ENCODE results near the gene MAGEE1. TPM values are rescaled to one million over a fixed set of nuclear protein-coding genes. Genes with fewer than 3 reads are reported as not detected.

Gene MAGEE1
- 6.4 TPM for total RNA-seq

- Histone ChIP-seq H3K4me1 (ENCODE audit: insufficient read depth, low read length) (peaks cover 5% of the 10 kb centered on the region), H3K27me3 (ENCODE audit: insufficient read depth, low read length) (no peaks in the 10 kb centered on the region), H3K4me3 (ENCODE audit: low read length) (peak within 1 kb of the TSS; percentile 49), H3K9me3 (ENCODE audit: low read depth, low read length) (no peaks in the 10 kb centered on the region)
These were observed at the start of gene MAGEE1 for GRCh38 chrX:76427560-76428242. Gene MAGEE1, plus strand, starts transcription at chrX:76427710. Its CDS starts 221 bp downstream, at chrX:76427931.

GRCh38 chrX:76398970-76399369 lies 28.5 kb upstream of the MAGEE1 start:
- no peaks in the 10 kb centered on the region for H3K27me3 ChIP-seq (ENCODE audit: insufficient read depth, low read length)
- no peaks in the 10 kb centered on the region for H3K4me1 ChIP-seq (ENCODE audit: insufficient read depth, low read length)
- H3K9me3 ChIP-seq (ENCODE audit: low read depth, low read length) = no peaks in the 10 kb centered on the region
- no peak overlapping the region for H3K4me3 ChIP-seq (ENCODE audit: low read length)

GRCh38 chrX:76407795-76408194 lies 19.7 kb upstream of the MAGEE1 start:
- no peak overlapping the region for H3K4me3 ChIP-seq (ENCODE audit: low read length)
- no peaks in the 10 kb centered on the region for H3K9me3 ChIP-seq (ENCODE audit: low read depth, low read length)
- no peaks in the 10 kb centered on the region for H3K27me3 ChIP-seq (ENCODE audit: insufficient read depth, low read length)
- H3K4me1 ChIP-seq (ENCODE audit: insufficient read depth, low read length) = no peaks in the 10 kb centered on the region

DNA sequence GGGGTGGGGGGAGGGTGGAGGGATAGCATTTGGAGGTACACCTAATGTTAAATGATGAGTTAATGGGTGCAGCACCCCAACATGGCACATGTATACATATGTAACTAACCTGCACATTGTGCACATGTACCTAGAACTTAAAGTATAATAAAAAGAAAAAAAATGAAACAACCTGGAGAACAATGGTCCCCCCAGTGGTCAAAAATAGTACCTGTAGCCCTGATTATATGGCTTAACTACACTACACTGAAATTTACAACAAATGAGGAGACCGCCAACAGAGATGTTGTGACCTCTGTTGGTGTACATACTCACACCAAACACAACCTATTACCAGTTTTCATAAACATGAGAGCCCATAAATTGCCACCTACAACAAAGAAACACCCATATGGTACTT lies 7.3 kb upstream of the MAGEE1 start:
- Histone ChIP-seq H3K4me1 (ENCODE audit: insufficient read depth, low read length) (no peaks in the 10 kb centered on the region), H3K27me3 (ENCODE audit: insufficient read depth, low read length) (no peaks in the 10 kb centered on the region), H3K9me3 (ENCODE audit: low read depth, low read length) (no peaks in the 10 kb centered on the region), H3K4me3 (ENCODE audit: low read length) (no peak overlapping the region)

GRCh38 chrX:76428243-76429130 lies 977 bp downstream of the MAGEE1 start:
- Histone ChIP-seq H3K27me3 (ENCODE audit: insufficient read depth, low read length) (no peaks in the 10 kb centered on the region), H3K4me1 (ENCODE audit: insufficient read depth, low read length) (peaks cover 5% of the 10 kb centered on the region), H3K4me3 (ENCODE audit: low read length) (peak overlapping the region; percentile 49), H3K9me3 (ENCODE audit: low read depth, low read length) (no peaks in the 10 kb centered on the region)

DNA sequence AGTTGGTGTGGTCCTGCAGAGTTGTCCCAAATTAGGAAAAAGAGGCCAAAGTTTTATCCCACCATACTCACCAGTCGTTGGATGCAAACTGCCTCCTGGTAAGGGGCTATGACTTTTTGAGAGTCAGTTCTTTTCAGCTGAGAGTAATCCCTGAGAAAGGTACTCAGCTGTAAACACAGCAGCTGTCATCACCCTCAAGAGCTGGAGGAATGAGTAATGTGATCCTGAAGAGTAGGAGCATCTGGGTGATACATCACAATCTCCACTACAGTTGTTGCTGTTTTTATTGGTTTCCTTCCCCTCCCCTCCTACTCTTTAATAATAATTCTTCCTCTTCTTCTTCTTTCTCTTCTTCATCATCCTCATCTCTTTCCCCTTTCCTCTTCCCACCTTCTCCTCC lies 5.7 kb downstream of the MAGEE1 start:
- no peaks in the 10 kb centered on the region for H3K27me3 ChIP-seq (ENCODE audit: insufficient read depth, low read length)
- no peaks in the 10 kb centered on the region for H3K9me3 ChIP-seq (ENCODE audit: low read depth, low read length)

DNA sequence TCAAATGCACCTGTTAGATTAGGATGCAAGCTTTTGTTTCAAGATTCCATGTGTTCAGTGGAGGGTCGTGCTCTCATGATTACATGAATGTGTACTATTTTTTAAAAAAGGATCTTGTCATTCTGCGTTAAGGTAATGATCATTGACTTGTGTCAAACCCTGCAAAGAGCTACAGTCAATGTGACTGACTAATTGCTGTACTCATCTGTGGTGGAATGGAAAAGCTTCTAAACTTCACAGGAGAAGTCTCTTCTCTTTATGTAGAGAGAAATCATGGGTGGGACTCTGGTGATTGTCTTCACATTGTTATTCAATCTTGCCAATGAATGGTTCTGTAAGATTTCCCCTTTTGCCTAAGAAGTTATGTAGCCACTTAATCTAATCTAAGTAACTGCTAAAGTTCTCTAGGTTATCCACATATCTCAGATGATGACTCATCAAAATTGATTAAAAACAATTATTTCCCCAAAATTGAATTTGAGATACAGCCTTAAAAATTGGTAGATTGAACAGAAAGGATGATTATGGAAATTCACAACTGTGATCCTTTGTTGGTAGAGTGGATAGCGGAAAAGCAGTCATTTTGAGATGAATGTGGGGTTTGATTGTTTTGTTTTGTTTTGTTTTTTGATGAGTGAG lies 6.7 kb downstream of the MAGEE1 start:
- Histone ChIP-seq H3K4me1 (ENCODE audit: insufficient read depth, low read length) (no peaks in the 10 kb centered on the region), H3K9me3 (ENCODE audit: low read depth, low read length) (no peaks in the 10 kb centered on the region), H3K27me3 (ENCODE audit: insufficient read depth, low read length) (no peaks in the 10 kb centered on the region), H3K4me3 (ENCODE audit: low read length) (no peak overlapping the region)

More for the DNA sequence above, 5.7 kb downstream of the MAGEE1 start:
- no peaks in the 10 kb centered on the region for H3K4me1 ChIP-seq (ENCODE audit: insufficient read depth, low read length)
- H3K4me3 ChIP-seq (ENCODE audit: low read length) = no peak overlapping the region

- Histone ChIP-seq H3K4me1 (ENCODE audit: insufficient read depth, low read length) (no peaks in the 10 kb centered on the region), H3K4me3 (ENCODE audit: low read length) (no peak overlapping the region), H3K9me3 (ENCODE audit: low read depth, low read length) (peaks cover 12% of the 10 kb centered on the region), H3K27me3 (ENCODE audit: insufficient read depth, low read length) (no peaks in the 10 kb centered on the region)
These were observed 11.7 kb downstream of the MAGEE1 start for GRCh38 chrX:76439188-76439587.

GRCh38 chrX:76453737-76454406 lies 26.4 kb downstream of the MAGEE1 start:
- H3K4me3 ChIP-seq (ENCODE audit: low read length) = no peak overlapping the region
- H3K9me3 ChIP-seq (ENCODE audit: low read depth, low read length) = no peaks in the 10 kb centered on the region
- no peaks in the 10 kb centered on the region for H3K27me3 ChIP-seq (ENCODE audit: insufficient read depth, low read length)
- H3K4me1 ChIP-seq (ENCODE audit: insufficient read depth, low read length) = no peaks in the 10 kb centered on the region

GRCh38 chrX:76454456-76454927 lies 27.0 kb downstream of the MAGEE1 start:
- no peaks in the 10 kb centered on the region for H3K9me3 ChIP-seq (ENCODE audit: low read depth, low read length)

DNA sequence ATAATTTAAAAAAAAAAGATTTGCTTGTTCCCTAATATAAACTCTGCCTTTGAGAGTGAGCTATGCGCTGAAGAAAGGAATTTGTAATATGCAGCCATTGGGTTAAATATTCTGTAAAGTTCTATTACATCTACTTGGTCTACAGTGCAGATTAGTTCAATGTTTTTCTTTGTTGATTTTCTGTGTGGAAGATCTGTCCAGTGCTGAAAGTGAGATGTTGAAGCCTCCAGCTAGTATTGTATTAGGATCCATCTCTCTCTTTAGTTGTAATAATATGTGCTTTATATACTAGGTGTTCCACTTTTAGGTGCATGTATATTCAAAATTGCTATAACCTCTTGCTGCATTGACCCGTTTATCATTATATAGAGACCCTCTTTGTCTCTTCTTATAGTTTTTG lies 49.8 kb downstream of the MAGEE1 start:
- Histone ChIP-seq H3K4me1 (ENCODE audit: insufficient read depth, low read length) (no peaks in the 10 kb centered on the region), H3K27me3 (ENCODE audit: insufficient read depth, low read length) (no peaks in the 10 kb centered on the region), H3K4me3 (ENCODE audit: low read length) (no peak overlapping the region), H3K9me3 (ENCODE audit: low read depth, low read length) (no peaks in the 10 kb centered on the region)

More at GRCh38 chrX:76454456-76454927, 27.0 kb downstream of the MAGEE1 start:
- H3K4me3 ChIP-seq (ENCODE audit: low read length) = no peak overlapping the region
- H3K4me1 ChIP-seq (ENCODE audit: insufficient read depth, low read length) = no peaks in the 10 kb centered on the region
- no peaks in the 10 kb centered on the region for H3K27me3 ChIP-seq (ENCODE audit: insufficient read depth, low read length)
